Nephron progenitor cell (in vitro differentiated cells): ENCODE data around the gene RBM14.

Experiments
- DNase-seq: peaks from one replicate; pipeline ENCODE4 v3.0.0; 2021
- H3K27ac Mint-ChIP-seq: 2 replicates; pipeline ENCODE4 v1.8.0; 2021; ENCODE audit warnings: mild to moderate bottlenecking, moderate library complexity, mixed read lengths
- H3K27me3 Mint-ChIP-seq: 2 replicates; pipeline ENCODE4 v1.8.0; 2021; ENCODE audit warnings: mild to moderate bottlenecking, low read depth, mixed read lengths; ENCODE audit not compliant: poor library complexity
- H3K36me3 Mint-ChIP-seq: 2 replicates; pipeline ENCODE4 v1.8.0; 2021; ENCODE audit warnings: low read depth, mixed read lengths
- H3K4me1 Mint-ChIP-seq: 2 replicates; pipeline ENCODE4 v1.8.0; 2021; ENCODE audit warnings: mixed read lengths
- H3K4me3 Mint-ChIP-seq: 2 replicates; pipeline ENCODE4 v1.8.0; 2021; ENCODE audit warnings: mild to moderate bottlenecking, moderate library complexity, mixed read lengths
- H3K9me3 Mint-ChIP-seq: 2 replicates; pipeline ENCODE4 v1.8.0; 2021; ENCODE audit warnings: mild to moderate bottlenecking, moderate library complexity, mixed read lengths
- CTCF ChIP-seq: fragments of 200-600 bp; sonication (generic); IDR thresholded peaks from 2 replicates; pipeline ENCODE4 v1.5.0; 2021; ENCODE audit warnings: antibody characterized with exemption

Gene RBM14

GRCh38 chr11:66659763-66660162 lies 43.3 kb downstream of the RBM14 start:
- Mint-ChIP-seq H3K4me1 (peaks cover 7% of the 10 kb centered on the region), H3K9me3 (no peaks in the 10 kb centered on the region), H3K36me3 (peaks cover 62% of the 10 kb centered on the region), H3K4me3 (no peak overlapping the region), H3K27me3 (no peaks in the 10 kb centered on the region), H3K27ac (peak overlapping the region; percentile 27)
- no peak for TF ChIP-seq CTCF
- no peak for DNase-seq

- DNase-seq = no peak
- Mint-ChIP-seq H3K9me3 (no peaks in the 10 kb centered on the region), H3K27me3 (no peaks in the 10 kb centered on the region), H3K36me3 (peaks cover 60% of the 10 kb centered on the region), H3K4me3 (no peak overlapping the region), H3K27ac (no peak overlapping the region), H3K4me1 (peaks cover 4% of the 10 kb centered on the region)
- TF ChIP-seq CTCF = no peak
These were observed 47.4 kb downstream of the RBM14 start for GRCh38 chr11:66663741-66664296.

- H3K27ac Mint-ChIP-seq = no peak overlapping the region
- peaks cover 9% of the 10 kb centered on the region for H3K4me1 Mint-ChIP-seq
- peaks cover 2% of the 10 kb centered on the region for H3K27me3 Mint-ChIP-seq
- no peaks in the 10 kb centered on the region for H3K9me3 Mint-ChIP-seq
- H3K4me3 Mint-ChIP-seq = no peak overlapping the region
- DNase-seq = no peak
- TF ChIP-seq CTCF = no peak
- peaks cover 61% of the 10 kb centered on the region for H3K36me3 Mint-ChIP-seq
These were observed 48.9 kb downstream of the RBM14 start for GRCh38 chr11:66665369-66665768.

- Mint-ChIP-seq H3K4me3 (no peak overlapping the region), H3K4me1 (peaks cover 36% of the 10 kb centered on the region), H3K9me3 (no peaks in the 10 kb centered on the region), H3K27ac (peak overlapping the region; percentile 69), H3K36me3 (peaks cover 49% of the 10 kb centered on the region), H3K27me3 (peaks cover 2% of the 10 kb centered on the region)
- TF ChIP-seq CTCF = no peak
- DNase-seq = no peak
These were observed 54.4 kb downstream of the RBM14 start for GRCh38 chr11:66670816-66671215.

GRCh38 chr11:66674964-66675602 lies 58.7 kb downstream of the RBM14 start:
- Mint-ChIP-seq H3K4me3 (peak overlapping the region; percentile 93), H3K27me3 (no peaks in the 10 kb centered on the region), H3K4me1 (peaks cover 52% of the 10 kb centered on the region), H3K27ac (peak overlapping the region; percentile 46), H3K9me3 (no peaks in the 10 kb centered on the region), H3K36me3 (peaks cover 31% of the 10 kb centered on the region)
- no peak for DNase-seq
- TF ChIP-seq CTCF = no peak
